GM19467 (cell line): ENCODE measurements around the gene NFIL3.

Experiments used
- ATAC-seq: cut with Tn5 transposase; IDR thresholded peaks from one replicate; pipeline ENCODE4 v1.9.1; 2021; ENCODE audit warnings: mild to moderate bottlenecking, moderate library complexity; ENCODE audit not compliant: unreplicated experiment

The NFIL3 gene

GRCh38 chr9:91422758-91423711, 597 bp downstream of the NFIL3 start:
- peak; percentile 35 for ATAC-seq

GRCh38 chr9:91421971-91422757, 1.5 kb downstream of the NFIL3 start:
- no peak for ATAC-seq

DNA sequence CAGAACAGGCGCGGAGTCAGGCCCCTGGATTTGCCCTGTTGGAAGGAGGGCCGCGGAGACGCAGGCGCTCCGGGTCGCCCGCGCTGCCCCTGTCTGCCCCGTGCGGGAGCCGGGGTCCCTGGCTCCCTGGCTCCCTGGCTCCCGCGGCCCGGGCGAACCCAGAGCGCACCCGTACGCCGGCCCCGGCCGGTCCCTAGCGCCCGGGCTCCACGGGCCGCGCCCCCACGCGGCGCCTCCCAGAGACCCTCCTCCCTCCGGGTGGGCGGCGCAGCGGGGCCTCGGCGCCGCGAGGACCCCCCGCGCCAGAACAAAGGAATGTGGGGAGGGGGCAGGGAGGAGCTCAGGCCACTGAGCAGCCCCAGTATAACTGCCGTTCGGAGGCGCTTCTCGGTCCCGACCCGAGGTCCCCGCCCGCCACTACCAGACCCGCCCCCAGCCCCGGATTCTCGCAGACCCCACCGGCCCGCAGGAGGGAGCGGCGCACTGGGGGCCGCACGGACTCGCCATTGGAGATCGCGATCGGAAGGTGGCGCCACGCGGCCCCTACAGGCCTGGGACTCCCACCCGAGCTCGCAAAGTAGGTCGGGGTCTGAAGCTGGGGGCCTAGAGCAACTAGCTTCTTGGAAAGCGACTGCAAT, 2.4 kb downstream of the NFIL3 start:
- ATAC-seq: no peak

DNA sequence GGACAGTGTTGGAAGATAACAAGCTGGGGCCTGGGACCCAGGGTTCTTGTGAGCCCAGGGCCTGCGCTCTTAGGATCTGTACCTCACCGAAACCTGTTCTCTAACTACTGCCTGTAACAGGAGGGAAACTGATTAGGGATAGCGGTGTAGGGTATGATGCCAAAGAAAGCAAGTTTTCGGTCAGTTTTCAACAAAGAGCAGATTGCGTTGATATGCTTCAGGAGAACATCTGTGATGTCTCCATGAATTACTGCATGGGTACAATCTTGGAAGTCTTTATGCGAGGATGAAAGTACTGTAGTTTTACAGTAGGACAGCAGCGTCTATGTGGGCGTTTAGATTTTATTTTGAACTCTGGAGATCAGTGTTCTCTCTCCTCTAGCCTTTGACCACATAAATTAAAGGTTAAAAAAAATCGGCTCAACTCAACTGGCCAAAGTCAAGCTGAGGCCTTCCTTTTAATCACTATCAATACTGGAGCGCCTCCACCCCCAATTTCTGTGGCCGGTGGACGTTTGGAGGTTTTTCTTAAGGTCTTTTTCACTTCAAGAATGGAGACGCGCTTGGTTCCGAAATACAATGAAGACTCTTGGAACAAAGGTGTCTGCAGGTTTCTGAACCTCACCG, 3.0 kb downstream of the NFIL3 start:
- no peak for ATAC-seq

DNA sequence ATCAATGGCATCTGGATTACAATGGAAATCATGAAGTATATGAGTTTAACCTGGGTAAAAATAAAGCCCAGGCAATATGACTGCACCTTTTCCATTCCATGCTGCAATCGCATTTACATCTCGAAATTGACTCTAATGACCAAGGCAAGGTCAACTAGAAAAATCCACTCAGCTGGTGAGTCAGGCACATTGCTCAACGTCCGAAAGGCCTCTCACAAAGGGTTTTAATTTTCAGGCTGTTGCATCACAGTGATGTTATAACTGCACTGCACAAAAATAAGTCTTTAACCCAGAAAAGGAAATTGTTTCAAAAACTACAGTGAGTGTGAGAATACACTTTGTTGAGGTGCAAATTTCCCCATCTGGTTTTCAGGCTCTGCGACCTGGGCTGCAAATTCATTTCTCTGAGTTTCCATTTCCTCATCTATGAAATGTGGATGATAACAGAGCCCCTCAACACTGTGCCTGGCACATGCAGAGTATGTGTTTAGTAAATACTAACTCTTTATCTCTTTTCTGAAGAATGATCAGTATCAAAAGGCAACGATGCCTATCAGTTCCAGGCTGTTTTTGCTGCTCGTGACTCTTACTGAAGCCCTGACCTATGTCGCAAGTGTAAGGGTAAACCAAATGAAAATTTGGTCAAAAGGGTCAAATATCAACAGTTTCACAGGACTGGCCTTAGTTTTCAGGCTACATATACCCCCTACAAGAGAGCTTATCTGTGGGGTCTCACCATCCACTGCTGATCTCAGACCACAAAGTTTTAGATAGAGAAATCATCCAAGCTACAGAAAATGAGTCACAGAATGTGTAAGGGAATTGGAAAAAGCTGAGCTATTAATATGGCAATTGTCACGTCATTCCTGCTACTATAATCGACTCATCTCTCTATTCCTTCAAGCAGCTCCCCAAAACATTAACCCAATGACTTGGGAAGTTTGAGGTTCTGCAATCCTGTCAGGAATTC, 4.1 kb downstream of the NFIL3 start:
- no peak for ATAC-seq

DNA sequence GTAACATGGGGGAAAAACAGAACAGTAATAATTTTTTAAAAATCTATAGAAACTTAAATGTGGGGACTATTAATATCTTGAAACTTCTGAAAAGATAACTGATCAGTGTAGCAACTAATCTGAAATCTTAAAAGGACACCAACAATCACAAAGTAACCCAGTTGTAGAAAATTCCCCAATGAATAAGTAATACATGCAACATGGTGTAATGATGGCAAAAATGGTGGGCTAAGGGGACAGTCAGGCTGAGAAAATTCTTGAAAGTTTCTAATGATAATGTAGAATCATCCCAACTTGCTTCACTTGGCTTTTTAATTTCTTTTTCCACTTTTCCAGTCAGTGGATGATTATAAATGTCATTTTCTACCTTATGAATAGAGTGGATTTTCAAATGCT, 5.4 kb downstream of the NFIL3 start:
- no peak for ATAC-seq

DNA sequence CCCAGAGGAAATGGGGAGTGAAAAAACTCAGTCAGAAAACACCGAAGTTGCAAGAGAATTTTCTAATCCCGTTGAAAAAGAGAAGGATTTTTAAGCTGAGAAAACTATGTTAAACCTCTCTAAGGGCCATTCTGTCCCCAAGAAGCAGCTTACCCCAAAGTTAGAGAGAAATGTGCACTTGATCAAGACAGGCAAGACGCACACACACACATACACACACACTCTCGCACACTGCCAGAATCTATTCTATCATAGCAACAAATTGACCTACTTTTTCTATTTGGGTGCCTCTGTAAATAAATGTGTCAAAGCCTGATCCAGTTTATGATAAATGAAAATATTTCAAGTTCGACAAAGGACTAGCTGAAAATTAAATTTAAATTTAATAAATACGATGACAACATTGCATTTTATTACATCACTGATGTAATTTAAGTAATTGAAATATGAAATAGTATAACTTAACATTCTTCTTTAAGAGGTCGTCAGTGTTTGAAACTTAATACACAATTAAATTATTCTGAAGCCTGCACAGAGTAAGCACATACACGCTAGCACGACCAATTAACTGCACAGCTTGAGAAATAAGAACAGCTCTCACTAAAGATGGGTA, 5.9 kb downstream of the NFIL3 start:
- ATAC-seq: no peak

DNA sequence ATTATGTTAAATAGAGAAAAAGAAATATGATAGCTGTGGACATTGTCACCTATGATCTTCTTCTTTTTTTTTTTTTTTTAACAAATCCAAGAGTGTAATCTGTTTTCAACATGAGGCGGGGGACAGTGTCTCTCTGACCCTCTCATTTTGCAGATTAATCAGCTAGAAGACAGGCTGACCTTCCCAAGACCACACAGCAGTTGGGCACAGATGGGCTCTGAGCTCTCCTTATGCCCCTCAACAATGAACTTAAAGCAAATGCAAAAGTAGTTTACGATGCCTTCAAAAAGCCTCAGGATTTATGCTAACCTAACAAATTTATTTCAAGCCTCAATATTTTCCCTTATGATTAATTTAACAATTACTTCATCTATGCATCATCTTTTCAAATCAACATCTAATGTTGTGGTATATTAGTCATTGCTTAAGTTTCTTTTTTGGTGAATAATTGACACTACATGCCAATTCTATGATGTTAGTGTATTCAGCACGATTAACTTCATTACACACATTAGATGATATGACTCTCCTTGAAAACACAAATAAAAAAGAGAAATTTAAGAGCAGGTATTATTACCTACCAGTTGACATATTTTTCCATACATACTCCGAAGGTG, 7.4 kb downstream of the NFIL3 start:
- ATAC-seq: no peak

DNA sequence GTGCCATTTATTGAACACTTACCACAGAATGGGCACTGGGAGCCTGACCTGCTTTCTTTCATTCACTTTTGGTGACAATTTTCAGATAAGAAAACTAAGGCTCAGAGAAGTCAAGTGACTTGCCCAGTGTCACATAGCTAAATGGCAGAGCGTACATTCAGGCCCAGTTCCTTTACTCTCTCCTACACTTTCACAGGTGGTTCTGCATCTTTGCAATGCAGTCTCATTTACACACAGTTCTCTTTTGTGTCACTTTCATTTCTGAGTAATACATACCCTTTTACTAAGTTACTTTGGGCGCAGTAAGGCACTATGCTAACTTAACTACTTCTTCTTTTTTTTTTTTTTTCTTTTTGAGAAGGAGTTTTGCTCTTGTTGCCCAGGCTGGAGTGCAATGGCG, 8.3 kb downstream of the NFIL3 start:
- ATAC-seq: peak; percentile 88

DNA sequence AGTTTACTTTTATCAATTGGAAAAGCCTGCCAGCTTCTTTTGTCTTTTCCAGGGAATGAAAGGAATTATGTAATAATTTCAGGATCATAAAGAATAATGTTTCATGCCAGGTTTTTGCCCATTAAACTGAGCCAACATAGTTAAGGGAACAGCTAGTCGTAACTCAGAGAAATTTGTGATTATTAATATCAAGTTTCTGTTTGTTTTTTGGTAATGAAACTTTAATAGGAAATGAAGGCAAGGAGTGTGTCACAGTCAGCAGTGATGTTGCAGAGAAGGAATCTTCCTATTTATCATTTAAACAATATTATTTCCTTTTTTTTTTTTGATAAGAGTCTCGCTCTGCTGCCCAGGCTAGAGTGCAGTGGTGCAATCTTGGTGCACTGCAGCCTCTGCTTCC, 10.7 kb downstream of the NFIL3 start:
- ATAC-seq: no peak

- ATAC-seq: no peak
Measured at GRCh38 chr9:91411096-91411771, 12.4 kb downstream of the NFIL3 start.

DNA sequence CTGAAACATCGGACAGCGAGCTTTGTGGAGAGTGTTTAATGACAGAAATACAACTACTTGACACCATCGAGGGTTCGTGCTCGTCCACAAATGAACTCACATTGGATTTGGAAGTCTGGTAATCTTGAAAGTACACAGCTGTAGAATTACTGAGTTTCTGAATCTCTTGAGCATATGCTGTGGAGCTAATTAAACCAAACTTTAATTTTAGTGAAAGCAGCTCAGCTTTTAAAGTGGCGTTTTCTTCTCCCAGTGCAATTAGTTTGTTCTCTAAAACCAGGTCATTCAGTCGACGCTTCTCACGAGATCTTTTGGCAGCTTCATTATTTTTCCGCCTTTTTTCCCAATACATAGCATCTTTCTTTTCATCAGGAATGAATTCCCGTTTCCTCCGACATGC, 13.5 kb downstream of the NFIL3 start:
- ATAC-seq: no peak

DNA sequence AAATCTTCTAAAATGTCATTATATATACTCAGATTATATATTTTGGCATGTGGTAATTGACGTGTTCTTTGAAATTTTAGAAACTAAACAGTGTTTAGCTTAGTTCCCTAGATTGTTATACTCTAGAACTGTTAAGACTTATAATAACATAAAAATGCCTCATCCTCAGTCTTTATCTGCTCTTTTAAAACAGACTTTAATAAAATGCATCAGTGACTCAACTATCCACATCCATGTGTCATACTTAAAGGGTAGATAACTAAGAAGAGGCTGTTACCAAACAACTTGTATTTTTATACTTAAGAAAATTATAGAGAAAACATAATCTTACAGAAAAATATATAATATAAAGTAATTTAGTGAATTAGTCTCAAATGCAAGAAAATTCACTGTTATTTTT, 15.2 kb downstream of the NFIL3 start:
- no peak for ATAC-seq

GRCh38 chr9:91407580-91408318, 15.9 kb downstream of the NFIL3 start:
- ATAC-seq: no peak

- ATAC-seq: no peak
Measured at GRCh38 chr9:91405343-91406077, 18.1 kb downstream of the NFIL3 start.

GRCh38 chr9:91403665-91404543, 19.7 kb downstream of the NFIL3 start:
- ATAC-seq: no peak
